IMR-90 (cell line): ENCODE measurements around the gene PLEKHS1.

Source experiments
- BHLHE40 ChIP-seq: fragments of 150-350 bp; IDR thresholded peaks from 2 replicates; pipeline ENCODE4 v1.6.1; 2016; ENCODE audit warnings: mild to moderate bottlenecking, low read depth, low read length
- CEBPB ChIP-seq: IDR thresholded peaks from 2 replicates; pipeline ENCODE4 v1.6.1; 2012; ENCODE audit warnings: low read depth, low read length, improper control_type of control experiment
- FOS ChIP-seq: fragments of 150-350 bp; IDR thresholded peaks from 2 replicates; pipeline ENCODE4 v1.6.1; 2016; ENCODE audit warnings: low read depth, low read length
- MAFK ChIP-seq: IDR thresholded peaks from 2 replicates; pipeline ENCODE4 v1.6.1; 2012; ENCODE audit warnings: low read depth, low read length, improper control_type of control experiment
- MAZ ChIP-seq: IDR thresholded peaks from 2 replicates; pipeline ENCODE4 v1.6.1; 2012; ENCODE audit warnings: low read depth, mild to moderate bottlenecking, low read length, improper control_type of control experiment, moderate library complexity, borderline replicate concordance
- MXI1 ChIP-seq: IDR thresholded peaks from 2 replicates; pipeline ENCODE4 v1.6.1; 2012; ENCODE audit warnings: low read depth, mild to moderate bottlenecking, low read length, moderate library complexity, borderline replicate concordance
- POLR2A ChIP-seq: IDR thresholded peaks from 2 replicates; pipeline ENCODE4 v1.6.1; 2012; ENCODE audit warnings: mild to moderate bottlenecking, low read depth, low read length
- RAD21 ChIP-seq: IDR thresholded peaks from 2 replicates; pipeline ENCODE4 v1.6.1; 2012; ENCODE audit warnings: low read length, improper control_type of control experiment
- RCOR1 ChIP-seq: IDR thresholded peaks from 2 replicates; pipeline ENCODE4 v1.6.1; 2012; ENCODE audit warnings: mild to moderate bottlenecking, low read length, improper control_type of control experiment; ENCODE audit not compliant: insufficient replicate concordance
- RFX5 ChIP-seq: IDR thresholded peaks from 2 replicates; pipeline ENCODE4 v1.8.0; 2012; ENCODE audit warnings: low read depth, mild to moderate bottlenecking, low read length, moderate library complexity
- SMC3 ChIP-seq: fragments of 150-350 bp; IDR thresholded peaks from 2 replicates; pipeline ENCODE4 v1.6.1; 2016; ENCODE audit warnings: low read depth, mild to moderate bottlenecking, antibody characterized with exemption, low read length, moderate library complexity
- TF ChIP-seq, protein P1 (sequence below): conservative IDR thresholded peaks from 2 replicates; pipeline ENCODE4 v1.5.1; 2012; ENCODE audit warnings: mild to moderate bottlenecking, low read depth, low read length, improper control_type of control experiment
- TF ChIP-seq, protein P2 (sequence below): fragments of 150-350 bp; IDR thresholded peaks from 2 replicates; pipeline ENCODE4 v1.6.1; 2016; ENCODE audit warnings: low read depth, mild to moderate bottlenecking, low read length, moderate library complexity, borderline replicate concordance
- TF ChIP-seq, protein P3 (sequence below): fragments of 150-350 bp; IDR thresholded peaks from 2 replicates; pipeline ENCODE4 v1.6.1; 2017; ENCODE audit warnings: mild to moderate bottlenecking, antibody characterized with exemption, low read length, low read depth

DNA sequence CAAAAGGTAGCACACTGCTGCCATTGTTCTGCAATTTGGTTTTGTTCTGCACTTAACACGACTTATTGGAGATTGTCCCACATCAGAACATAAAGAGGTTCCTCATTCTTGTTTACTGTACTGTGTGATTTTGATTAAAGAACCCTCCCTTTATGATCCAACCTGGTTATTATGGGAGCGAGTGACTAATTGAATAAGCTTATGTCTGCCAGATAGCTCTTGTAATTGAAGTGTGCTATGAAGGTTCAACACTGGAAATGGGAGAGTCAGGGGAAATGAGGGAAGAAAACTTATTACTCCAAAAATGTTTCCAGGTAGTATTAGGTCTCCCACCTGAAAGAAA, 37.9 kb upstream of the PLEKHS1 start:
- TF ChIP-seq RFX5 (no peak), MXI1 (no peak), CEBPB (no peak), MAZ (no peak), POLR2A (no peak), RCOR1 (no peak), BHLHE40 (no peak), RAD21 (no peak), MAFK (no peak), SMC3 (no peak), FOS (no peak)
- TF ChIP-seq, protein P1, sequence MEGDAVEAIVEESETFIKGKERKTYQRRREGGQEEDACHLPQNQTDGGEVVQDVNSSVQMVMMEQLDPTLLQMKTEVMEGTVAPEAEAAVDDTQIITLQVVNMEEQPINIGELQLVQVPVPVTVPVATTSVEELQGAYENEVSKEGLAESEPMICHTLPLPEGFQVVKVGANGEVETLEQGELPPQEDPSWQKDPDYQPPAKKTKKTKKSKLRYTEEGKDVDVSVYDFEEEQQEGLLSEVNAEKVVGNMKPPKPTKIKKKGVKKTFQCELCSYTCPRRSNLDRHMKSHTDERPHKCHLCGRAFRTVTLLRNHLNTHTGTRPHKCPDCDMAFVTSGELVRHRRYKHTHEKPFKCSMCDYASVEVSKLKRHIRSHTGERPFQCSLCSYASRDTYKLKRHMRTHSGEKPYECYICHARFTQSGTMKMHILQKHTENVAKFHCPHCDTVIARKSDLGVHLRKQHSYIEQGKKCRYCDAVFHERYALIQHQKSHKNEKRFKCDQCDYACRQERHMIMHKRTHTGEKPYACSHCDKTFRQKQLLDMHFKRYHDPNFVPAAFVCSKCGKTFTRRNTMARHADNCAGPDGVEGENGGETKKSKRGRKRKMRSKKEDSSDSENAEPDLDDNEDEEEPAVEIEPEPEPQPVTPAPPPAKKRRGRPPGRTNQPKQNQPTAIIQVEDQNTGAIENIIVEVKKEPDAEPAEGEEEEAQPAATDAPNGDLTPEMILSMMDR, result no peak
- TF ChIP-seq, protein P2, sequence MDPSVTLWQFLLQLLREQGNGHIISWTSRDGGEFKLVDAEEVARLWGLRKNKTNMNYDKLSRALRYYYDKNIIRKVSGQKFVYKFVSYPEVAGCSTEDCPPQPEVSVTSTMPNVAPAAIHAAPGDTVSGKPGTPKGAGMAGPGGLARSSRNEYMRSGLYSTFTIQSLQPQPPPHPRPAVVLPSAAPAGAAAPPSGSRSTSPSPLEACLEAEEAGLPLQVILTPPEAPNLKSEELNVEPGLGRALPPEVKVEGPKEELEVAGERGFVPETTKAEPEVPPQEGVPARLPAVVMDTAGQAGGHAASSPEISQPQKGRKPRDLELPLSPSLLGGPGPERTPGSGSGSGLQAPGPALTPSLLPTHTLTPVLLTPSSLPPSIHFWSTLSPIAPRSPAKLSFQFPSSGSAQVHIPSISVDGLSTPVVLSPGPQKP, result no peak
- TF ChIP-seq, protein P3, sequence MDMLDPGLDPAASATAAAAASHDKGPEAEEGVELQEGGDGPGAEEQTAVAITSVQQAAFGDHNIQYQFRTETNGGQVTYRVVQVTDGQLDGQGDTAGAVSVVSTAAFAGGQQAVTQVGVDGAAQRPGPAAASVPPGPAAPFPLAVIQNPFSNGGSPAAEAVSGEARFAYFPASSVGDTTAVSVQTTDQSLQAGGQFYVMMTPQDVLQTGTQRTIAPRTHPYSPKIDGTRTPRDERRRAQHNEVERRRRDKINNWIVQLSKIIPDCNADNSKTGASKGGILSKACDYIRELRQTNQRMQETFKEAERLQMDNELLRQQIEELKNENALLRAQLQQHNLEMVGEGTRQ, result no peak
